SH-SY5Y (cell line): ENCODE data around the gene BCAN.

Experiments used
- GATA2 ChIP-seq: IDR thresholded peaks from 2 replicates; pipeline ENCODE4 v1.6.1; 2011; ENCODE audit warnings: mild to moderate bottlenecking, low read depth, low read length
- GATA3 ChIP-seq: IDR thresholded peaks from 2 replicates; pipeline ENCODE4 v1.6.1; 2011; ENCODE audit warnings: low read depth, mild to moderate bottlenecking, low read length, moderate library complexity

The BCAN gene

DNA sequence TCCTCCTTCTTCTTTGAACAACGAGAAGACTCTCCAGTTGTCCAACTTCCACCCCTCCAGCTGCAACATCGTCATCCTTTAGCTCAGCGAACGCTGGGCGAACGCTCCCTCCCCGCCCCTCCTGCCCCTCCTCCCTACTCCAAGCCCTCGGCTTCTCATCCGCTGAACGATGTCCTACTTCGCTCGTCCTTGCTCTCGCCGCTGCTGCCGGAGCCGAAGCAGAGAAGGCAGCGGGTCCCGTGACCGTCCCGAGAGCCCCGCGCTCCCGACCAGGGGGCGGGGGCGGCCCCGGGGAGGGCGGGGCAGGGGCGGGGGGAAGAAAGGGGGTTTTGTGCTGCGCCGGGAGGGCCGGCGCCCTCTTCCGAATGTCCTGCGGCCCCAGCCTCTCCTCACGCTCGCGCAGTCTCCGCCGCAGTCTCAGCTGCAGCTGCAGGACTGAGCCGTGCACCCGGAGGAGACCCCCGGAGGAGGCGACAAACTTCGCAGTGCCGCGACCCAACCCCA lies at the start of gene BCAN:
TSS of gene BCAN (plus strand) at position 357 of the 504 bp plus-strand sequence. CDS start 3,938 bp downstream, outside the sequence.
- TF ChIP-seq GATA3 (no peak), GATA2 (no peak)

DNA sequence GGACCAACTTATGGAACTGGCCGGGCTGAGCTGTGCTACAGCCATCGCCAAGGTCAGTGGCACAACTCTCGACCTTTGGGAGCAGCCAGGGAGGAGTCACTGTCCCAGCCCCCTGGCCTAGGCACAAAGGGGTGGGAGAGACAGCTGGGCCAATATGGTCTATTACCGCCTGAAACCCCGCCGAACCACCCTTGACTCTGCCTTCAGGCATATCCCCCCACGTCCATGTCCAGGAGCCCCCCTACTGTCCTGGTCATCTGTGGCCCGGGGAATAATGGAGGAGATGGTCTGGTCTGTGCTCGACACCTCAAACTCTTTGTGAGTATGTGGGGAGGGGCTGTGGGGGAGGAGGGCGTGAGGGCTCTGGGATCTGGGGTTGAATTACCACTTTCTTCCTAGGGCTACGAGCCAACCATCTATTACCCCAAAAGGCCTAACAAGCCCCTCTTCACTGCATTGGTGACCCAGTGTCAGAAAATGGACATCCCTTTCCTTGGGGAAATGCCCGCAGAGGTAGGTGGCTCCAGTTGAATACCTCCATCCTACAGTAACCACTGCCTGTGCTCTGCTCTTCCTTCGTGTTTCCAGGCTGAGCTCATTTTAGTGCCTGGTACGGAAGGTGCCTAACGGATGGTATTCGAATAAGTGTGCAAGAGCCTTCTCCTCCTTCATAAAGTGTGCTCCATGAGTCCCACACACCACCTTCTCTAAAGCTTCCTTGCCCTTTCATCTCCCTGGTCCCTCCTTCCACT lies 49.6 kb upstream of the BCAN start:
- no peak for TF ChIP-seq GATA2
- no peak for TF ChIP-seq GATA3

DNA sequence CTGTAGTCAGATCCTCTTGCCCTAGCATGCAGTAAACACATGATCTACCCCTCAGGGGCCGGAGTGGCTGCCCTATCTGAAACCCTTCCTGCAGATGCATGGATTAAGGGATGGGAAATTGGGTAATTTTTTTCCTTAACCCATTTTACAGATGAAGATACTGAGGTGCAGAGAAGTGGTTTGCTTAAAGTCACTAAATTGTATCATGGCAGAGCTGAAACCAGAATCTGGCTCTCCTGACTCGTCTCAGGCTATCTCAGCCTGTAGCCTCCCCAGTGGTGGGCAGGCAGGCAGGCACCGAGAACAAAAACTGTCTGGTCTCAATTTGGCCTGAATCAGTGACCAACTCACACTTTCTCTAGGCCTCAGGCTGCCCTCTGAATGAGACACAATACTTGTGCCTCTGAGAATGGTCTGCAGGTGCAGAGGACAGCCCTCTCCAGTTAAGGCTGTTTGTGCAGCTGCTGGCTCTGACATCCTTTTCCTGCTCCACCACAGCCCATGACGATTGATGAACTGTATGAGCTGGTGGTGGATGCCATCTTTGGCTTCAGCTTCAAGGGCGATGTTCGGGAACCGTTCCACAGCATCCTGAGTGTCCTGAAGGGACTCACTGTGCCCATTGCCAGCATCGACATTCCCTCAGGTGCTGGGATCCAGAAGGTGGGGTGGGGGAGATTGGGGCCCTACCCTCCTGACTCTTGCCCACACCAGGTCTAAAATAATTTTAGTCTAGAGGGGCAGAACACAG lies 48.8 kb upstream of the BCAN start:
- TF ChIP-seq GATA3 (no peak), GATA2 (no peak)

- TF ChIP-seq GATA3 (no peak), GATA2 (no peak)
Measured at GRCh38 chr1:156593661-156593989, 48.3 kb upstream of the BCAN start.

GRCh38 chr1:156594190-156594589 lies 47.7 kb upstream of the BCAN start:
- no peak for TF ChIP-seq GATA3
- no peak for TF ChIP-seq GATA2

DNA sequence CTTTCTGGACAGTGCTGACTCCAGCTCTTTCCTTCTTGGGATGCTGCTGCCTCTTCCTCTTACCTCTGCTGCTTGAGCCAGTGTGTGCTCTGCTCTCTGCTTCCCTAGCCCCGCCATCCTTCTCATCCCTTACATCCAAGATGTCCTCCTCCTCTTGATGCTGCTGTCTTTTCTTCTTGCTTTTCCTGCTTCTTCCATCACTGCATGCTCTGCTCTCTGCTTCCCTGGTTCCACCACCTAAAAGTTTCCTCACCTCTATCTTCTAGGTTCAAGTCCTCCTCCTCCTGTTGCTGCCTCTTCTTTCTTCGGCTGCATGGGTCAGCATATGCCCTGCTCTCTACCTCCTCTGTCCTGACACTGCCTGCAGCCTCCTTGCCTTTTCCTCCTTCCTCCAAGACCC lies 46.9 kb upstream of the BCAN start:
- TF ChIP-seq GATA3: no peak
- TF ChIP-seq GATA2: no peak

GRCh38 chr1:156596426-156596825 lies 45.5 kb upstream of the BCAN start:
- TF ChIP-seq GATA3 (no peak), GATA2 (no peak)

DNA sequence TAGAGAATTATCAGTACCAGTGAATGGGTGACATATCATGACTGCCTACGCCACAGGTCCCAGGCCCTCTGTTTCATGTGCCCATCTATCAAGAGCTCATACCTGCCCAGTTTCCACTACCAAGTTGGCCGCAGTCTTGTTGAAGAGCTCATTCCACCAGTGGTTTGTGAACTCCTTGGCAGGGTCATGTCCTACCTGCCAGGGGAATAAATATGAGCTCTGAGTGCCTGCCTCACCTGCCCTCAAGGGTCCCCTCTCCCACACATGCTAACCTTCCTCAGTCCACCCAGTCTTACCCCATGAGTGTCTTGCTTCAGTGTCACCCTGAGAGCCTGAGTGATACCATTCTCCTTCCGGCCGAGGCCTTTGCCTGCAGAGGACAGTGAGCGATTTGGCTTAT lies 43.8 kb upstream of the BCAN start:
- TF ChIP-seq GATA2 (no peak), GATA3 (no peak)

DNA sequence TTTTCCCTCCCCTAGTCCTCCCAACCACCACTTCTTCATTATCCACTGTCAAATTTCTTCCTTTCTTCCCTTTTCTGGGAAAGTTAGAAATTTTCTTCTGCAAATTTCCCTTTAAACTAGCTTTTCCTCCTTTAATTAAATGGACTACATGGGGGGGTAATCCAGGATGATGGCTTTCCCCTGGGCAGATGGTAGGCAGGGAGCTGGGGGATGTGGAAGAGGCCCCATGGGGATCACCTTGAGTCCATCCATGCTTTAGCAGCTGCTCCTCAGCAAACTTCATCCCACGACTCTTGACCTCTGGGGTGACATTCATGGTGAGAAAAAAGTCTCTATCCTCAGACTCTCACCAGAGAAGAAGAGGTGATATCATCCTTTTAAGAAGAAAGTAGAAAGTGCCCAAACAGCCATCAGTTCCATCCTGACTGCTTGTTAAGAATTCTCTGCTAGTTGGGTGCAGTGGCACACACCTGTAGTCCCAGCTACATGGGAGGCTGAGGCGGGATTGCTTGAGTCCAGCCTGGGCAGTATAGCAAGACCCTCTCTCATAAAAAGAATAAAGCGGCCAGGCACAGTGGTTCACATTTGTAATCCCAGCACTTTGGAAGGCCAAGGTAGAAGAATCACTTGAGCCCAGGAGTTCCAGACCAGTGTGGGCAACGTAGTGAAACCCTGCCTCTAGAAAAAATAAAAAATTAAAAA lies 43.0 kb upstream of the BCAN start:
- TF ChIP-seq GATA3 (no peak), GATA2 (no peak)

DNA sequence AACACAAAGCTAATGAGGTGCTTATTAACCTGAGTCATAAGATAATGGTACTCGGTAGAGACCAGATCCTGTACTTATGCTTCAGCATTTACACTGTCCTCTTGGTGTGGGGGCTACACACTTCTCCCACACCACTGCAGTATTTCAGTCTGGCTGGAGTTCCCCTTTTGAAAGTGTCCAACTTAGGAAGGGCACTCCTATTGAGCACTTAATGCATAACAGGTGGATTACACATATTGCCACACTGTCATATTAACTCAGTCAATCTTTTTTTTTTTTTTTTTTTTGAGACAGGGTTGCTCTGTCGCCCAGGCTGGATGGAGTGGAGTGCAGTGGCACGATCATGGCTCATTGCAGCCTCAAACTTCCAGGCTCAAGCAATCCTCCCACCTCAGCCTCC lies 42.1 kb upstream of the BCAN start:
- no peak for TF ChIP-seq GATA2
- TF ChIP-seq GATA3: no peak

GRCh38 chr1:156600733-156601121 lies 41.2 kb upstream of the BCAN start:
- TF ChIP-seq GATA3: no peak
- no peak for TF ChIP-seq GATA2

DNA sequence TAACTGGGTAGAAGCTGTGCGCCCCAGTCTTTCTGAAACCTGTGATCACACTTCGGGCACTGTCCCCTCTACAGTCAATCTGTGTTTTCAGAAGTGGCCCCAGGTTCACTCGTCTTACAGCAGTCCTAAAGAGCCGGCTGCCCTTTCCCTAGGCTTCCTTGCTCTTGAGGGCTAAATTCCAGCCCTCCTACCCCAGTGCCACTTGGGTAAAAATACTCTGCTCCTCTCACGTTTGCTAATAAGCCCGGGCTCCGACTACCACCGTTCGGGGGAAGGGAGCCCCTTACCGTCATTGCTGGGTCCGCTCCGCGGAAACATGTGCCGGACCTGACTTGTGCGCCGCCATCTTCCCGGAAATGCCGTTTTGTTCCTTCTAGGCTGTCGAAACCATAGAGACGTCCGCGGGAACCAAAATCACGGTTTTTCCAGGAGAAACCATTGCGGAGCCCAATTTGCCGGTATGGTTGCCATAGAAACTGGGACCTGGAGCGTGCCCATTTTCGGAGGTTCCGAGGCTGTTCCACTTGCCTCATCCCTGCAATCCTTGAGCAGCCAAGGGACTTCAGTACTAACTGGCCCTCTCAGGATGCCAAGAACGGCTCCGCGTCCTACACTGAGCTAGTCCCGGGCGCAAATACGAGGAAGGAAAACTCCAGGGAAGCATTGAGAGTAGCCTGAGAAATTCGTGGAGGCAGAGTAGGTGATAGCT lies 40.6 kb upstream of the BCAN start, which contains the start of gene GPATCH4:
TSS of gene GPATCH4 (minus strand) at position 358 of the 709 bp plus-strand sequence.
- no peak for TF ChIP-seq GATA2
- TF ChIP-seq GATA3: no peak

DNA sequence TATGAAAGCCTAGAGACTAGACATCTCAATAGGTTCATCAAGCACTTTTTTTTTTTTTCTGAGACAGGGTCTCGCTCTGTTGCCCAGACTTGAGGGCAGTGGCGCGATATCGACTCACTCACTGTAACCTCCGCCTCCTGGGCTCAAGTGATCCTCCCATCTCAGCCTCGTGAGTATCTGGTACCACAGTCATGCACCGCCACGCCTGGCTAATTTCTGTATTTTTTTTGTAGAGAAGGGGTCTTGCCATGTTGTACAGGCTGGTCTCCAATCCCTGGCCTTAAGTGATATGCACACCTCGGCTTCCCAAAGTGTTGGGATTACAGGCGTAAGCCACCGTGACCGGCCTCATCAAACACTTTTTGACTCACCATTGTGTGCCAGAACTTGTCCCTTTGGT lies 40.0 kb upstream of the BCAN start:
- TF ChIP-seq GATA2 (no peak), GATA3 (no peak)

- TF ChIP-seq GATA3: no peak
- TF ChIP-seq GATA2: no peak
Measured at GRCh38 chr1:156602557-156602993, 39.3 kb upstream of the BCAN start.
